Natural killer cell treated with Interleukin-12 subunit alpha and Interleukin-12 subunit beta and Interleukin-15 and Interleukin-18, amount 100 ng/mL, for 72 hours (primary cell): ENCODE data around the gene IFNA1. TPM values are rescaled to one million over a fixed set of nuclear protein-coding genes. Genes with fewer than 3 reads are reported as not detected.
"Not testable (repeated sequence)": the region's sequence is repeated elsewhere in the genome, so short reads cannot be mapped to it uniquely, and the experiment has no call there.

Experiments
- ATAC-seq, 2 donors: fragments of 150-1000 bp; cut with Tn5 transposase in 1 of 2; sonication (Bioruptor Pico), chemical (Tn5 transposase) in 1 of 2; 2 replicates each; pipeline ENCODE4 v1.10.0; 2021
- DNase-seq: peaks from one replicate; pipeline ENCODE4 v3.0.0; 2022; ENCODE audit warnings: low spot score
- H3K27ac Mint-ChIP-seq, 2 donors: 1 replicate in 1 of 2; 2 replicates in 1 of 2; pipeline ENCODE4 v1.8.0; 2022; ENCODE audit warnings: mixed read lengths in 2 of 2, mild to moderate bottlenecking in 1 of 2, moderate library complexity in 1 of 2
- H3K27me3 Mint-ChIP-seq, 2 donors: 1 replicate in 1 of 2; 2 replicates in 1 of 2; pipeline ENCODE4 v1.8.0; 2022; ENCODE audit warnings: mixed read lengths in 2 of 2
- H3K36me3 Mint-ChIP-seq: one replicate; pipeline ENCODE4 v1.8.0; 2022; ENCODE audit warnings: mixed read lengths
- H3K4me1 Mint-ChIP-seq, 2 donors: 1 replicate in 1 of 2; 2 replicates in 1 of 2; pipeline ENCODE4 v1.8.0; 2022; ENCODE audit warnings: low read depth in 2 of 2, mixed read lengths in 2 of 2, mild to moderate bottlenecking in 1 of 2
- H3K4me3 Mint-ChIP-seq: one replicate; pipeline ENCODE4 v1.8.0; 2022; ENCODE audit warnings: mixed read lengths
- H3K9me3 Mint-ChIP-seq: 2 replicates; pipeline ENCODE4 v1.8.0; 2022; ENCODE audit warnings: mixed read lengths
- total RNA-seq, 2 donors: library from RNA; stranded (reverse); gene quantifications; one replicate each; pipeline ENCODE4 v1.2.3, GENCODE V29; 2022

Gene IFNA1
- total RNA-seq, 2 donors from 2014 or later: not detected

- ATAC-seq (no peak), DNase-seq (no peak)
- Mint-ChIP-seq H3K4me1 (no peaks in the 10 kb centered on the region), H3K9me3 (no peaks in the 10 kb centered on the region), H3K4me3 (no peak overlapping the region), H3K27me3 (peaks cover 8 to 16% of the 10 kb centered on the region in 2 donors), H3K27ac (no peak overlapping the region), H3K36me3 (no peaks in the 10 kb centered on the region)
These were observed 24.6 kb upstream of the IFNA1 start for GRCh38 chr9:21415493-21416267.

- ATAC-seq: no peak
- H3K27ac Mint-ChIP-seq: no peak overlapping the region
- no peaks in the 10 kb centered on the region for H3K4me1 Mint-ChIP-seq
- peaks cover 40 to 70% of the 10 kb centered on the region in 2 donors for H3K27me3 Mint-ChIP-seq
- no peaks in the 10 kb centered on the region for H3K36me3 Mint-ChIP-seq
- no peak for DNase-seq
- no peaks in the 10 kb centered on the region for H3K9me3 Mint-ChIP-seq
- no peak overlapping the region for H3K4me3 Mint-ChIP-seq
These were observed 12.0 kb upstream of the IFNA1 start for GRCh38 chr9:21428235-21428634.

GRCh38 chr9:21429191-21429590 is 11.0 kb upstream of the IFNA1 start:
- Mint-ChIP-seq H3K27ac (no peak overlapping the region), H3K4me3 (no peak overlapping the region), H3K27me3 (peaks cover 41 to 68% of the 10 kb centered on the region in 2 donors), H3K4me1 (no peaks in the 10 kb centered on the region), H3K36me3 (no peaks in the 10 kb centered on the region), H3K9me3 (no peaks in the 10 kb centered on the region)
- ATAC-seq (no peak), DNase-seq (no peak)

GRCh38 chr9:21432672-21433425 is 7.4 kb upstream of the IFNA1 start:
- peaks cover 20 to 32% of the 10 kb centered on the region in 2 donors for H3K27me3 Mint-ChIP-seq
- no peaks in the 10 kb centered on the region for H3K4me1 Mint-ChIP-seq

GRCh38 chr9:21434202-21435014 is 5.8 kb upstream of the IFNA1 start:
- no peak for ATAC-seq
- no peak for DNase-seq
- H3K9me3 Mint-ChIP-seq: no peaks in the 10 kb centered on the region
- no peaks in the 10 kb centered on the region for H3K4me1 Mint-ChIP-seq
- no peak overlapping the region for H3K27ac Mint-ChIP-seq
- no peaks in the 10 kb centered on the region for H3K36me3 Mint-ChIP-seq
- H3K27me3 Mint-ChIP-seq: peaks cover 15 to 16% of the 10 kb centered on the region in 2 donors
- no peak overlapping the region for H3K4me3 Mint-ChIP-seq

More at GRCh38 chr9:21432672-21433425, 7.4 kb upstream of the IFNA1 start:
- no peak overlapping the region for H3K27ac Mint-ChIP-seq
- DNase-seq (no peak), ATAC-seq (no peak)
- no peak overlapping the region for H3K4me3 Mint-ChIP-seq
- H3K36me3 Mint-ChIP-seq: no peaks in the 10 kb centered on the region
- no peaks in the 10 kb centered on the region for H3K9me3 Mint-ChIP-seq

GRCh38 chr9:21435015-21435383 is 5.2 kb upstream of the IFNA1 start:
- not testable (repeated sequence) for H3K27ac Mint-ChIP-seq, H3K4me3 Mint-ChIP-seq, H3K9me3 Mint-ChIP-seq, H3K4me1 Mint-ChIP-seq, ATAC-seq, H3K36me3 Mint-ChIP-seq, DNase-seq
- peaks cover 12 to 13% of the 10 kb centered on the region in 2 donors for H3K27me3 Mint-ChIP-seq

- Mint-ChIP-seq H3K27me3 (peaks cover 6 to 22% of the 10 kb centered on the region in 2 donors), H3K36me3 (no peaks in the 10 kb centered on the region)
These were observed 3.8 kb downstream of the IFNA1 start for GRCh38 chr9:21443849-21444625.

GRCh38 chr9:21449312-21449711 is 9.1 kb downstream of the IFNA1 start:
- H3K4me3 Mint-ChIP-seq, H3K36me3 Mint-ChIP-seq, DNase-seq, H3K4me1 Mint-ChIP-seq, H3K9me3 Mint-ChIP-seq, H3K27ac Mint-ChIP-seq, ATAC-seq: not testable (repeated sequence)
- peaks cover 19 to 25% of the 10 kb centered on the region in 2 donors for H3K27me3 Mint-ChIP-seq

More at GRCh38 chr9:21443849-21444625, 3.8 kb downstream of the IFNA1 start:
- DNase-seq (no peak), ATAC-seq (peak in 1 of 2 donors; percentile 64)
- Mint-ChIP-seq H3K4me3 (no peak overlapping the region), H3K27ac (no peak overlapping the region), H3K4me1 (peaks cover 7% of the 10 kb centered on the region in 2 donors), H3K9me3 (no peaks in the 10 kb centered on the region)

- H3K4me3 Mint-ChIP-seq: no peak overlapping the region
- H3K9me3 Mint-ChIP-seq: no peaks in the 10 kb centered on the region
- no peaks in the 10 kb centered on the region for H3K36me3 Mint-ChIP-seq
- no peak for ATAC-seq
- H3K27me3 Mint-ChIP-seq: peaks cover 23 to 35% of the 10 kb centered on the region in 2 donors
- no peaks in the 10 kb centered on the region for H3K4me1 Mint-ChIP-seq
- DNase-seq: no peak
- H3K27ac Mint-ChIP-seq: no peak overlapping the region
These were observed 10.6 kb downstream of the IFNA1 start for GRCh38 chr9:21450733-21451394.

GRCh38 chr9:21452681-21453080 is 12.4 kb downstream of the IFNA1 start:
- no peak overlapping the region for H3K27ac Mint-ChIP-seq
- DNase-seq: no peak
- no peaks in the 10 kb centered on the region for H3K36me3 Mint-ChIP-seq
- H3K9me3 Mint-ChIP-seq: no peaks in the 10 kb centered on the region
- no peak overlapping the region for H3K4me3 Mint-ChIP-seq
- peaks cover 35 to 36% of the 10 kb centered on the region in 2 donors for H3K27me3 Mint-ChIP-seq
- H3K4me1 Mint-ChIP-seq: no peaks in the 10 kb centered on the region
- ATAC-seq: no peak

GRCh38 chr9:21454149-21454548 is 13.9 kb downstream of the IFNA1 start:
- DNase-seq: no peak
- Mint-ChIP-seq H3K4me1 (no peaks in the 10 kb centered on the region), H3K4me3 (no peak overlapping the region), H3K27me3 (peaks cover 34 to 46% of the 10 kb centered on the region in 2 donors), H3K9me3 (no peaks in the 10 kb centered on the region), H3K36me3 (no peaks in the 10 kb centered on the region), H3K27ac (no peak overlapping the region)
- ATAC-seq: no peak

- Mint-ChIP-seq H3K27ac (no peak overlapping the region), H3K36me3 (no peaks in the 10 kb centered on the region), H3K9me3 (no peaks in the 10 kb centered on the region), H3K27me3 (peaks cover 31 to 37% of the 10 kb centered on the region in 2 donors), H3K4me1 (no peaks in the 10 kb centered on the region), H3K4me3 (no peak overlapping the region)
- ATAC-seq (no peak), DNase-seq (no peak)
These were observed 15.1 kb downstream of the IFNA1 start for GRCh38 chr9:21455320-21455719.

GRCh38 chr9:21461377-21461776 is 21.1 kb downstream of the IFNA1 start:
- Mint-ChIP-seq H3K9me3 (no peaks in the 10 kb centered on the region), H3K4me3 (no peak overlapping the region), H3K4me1 (no peaks in the 10 kb centered on the region), H3K27me3 (peaks cover 35 to 59% of the 10 kb centered on the region in 2 donors), H3K27ac (no peak overlapping the region), H3K36me3 (no peaks in the 10 kb centered on the region)
- no peak for DNase-seq
- ATAC-seq: no peak
